DOHH2 (cell line): ENCODE data around the gene TIPARP.

Source experiments
- H3F3A ChIP-seq: fragments of 200-600 bp; sonication (generic), shearing (Covaris generic); 2 replicates; pipeline ENCODE4 v1.6.0; 2016; ENCODE audit warnings: antibody characterized with exemption, mild to moderate bottlenecking; ENCODE audit not compliant: control insufficient read depth, insufficient read depth
- H3K27ac ChIP-seq: fragments of 200-600 bp; sonication (generic); 2 replicates; pipeline ENCODE4 v1.5.1; 2014; ENCODE audit warnings: low read depth, mild to moderate bottlenecking, low read length, moderate library complexity
- H3K27me3 ChIP-seq: fragments of 200-600 bp; sonication (generic); 2 replicates; pipeline ENCODE4 v1.6.1; 2014; ENCODE audit warnings: mild to moderate bottlenecking, low read length, mixed read lengths; ENCODE audit not compliant: control insufficient read depth
- H3K36me3 ChIP-seq: fragments of 200-600 bp; sonication (generic); 2 replicates; pipeline ENCODE4 v1.6.1; 2014; ENCODE audit warnings: mild to moderate bottlenecking, low read length, moderate library complexity, mixed read lengths; ENCODE audit not compliant: control insufficient read depth
- H3K4me1 ChIP-seq: fragments of 200-600 bp; sonication (generic); 2 replicates; pipeline ENCODE4 v1.6.1; 2014; ENCODE audit warnings: mild to moderate bottlenecking, low read length, mixed read lengths; ENCODE audit not compliant: control insufficient read depth
- H3K4me2 ChIP-seq: fragments of 200-600 bp; sonication (generic); 2 replicates; pipeline ENCODE4 v1.6.0; 2014; ENCODE audit warnings: mild to moderate bottlenecking, low read length, moderate library complexity
- H3K4me3 ChIP-seq: fragments of 200-600 bp; sonication (generic); 2 replicates; pipeline ENCODE4 v1.5.1; 2014; ENCODE audit warnings: mild to moderate bottlenecking, low read length, mixed read lengths
- H3K79me2 ChIP-seq: fragments of 200-600 bp; sonication (generic); 2 replicates; pipeline ENCODE4 v1.6.1; 2014; ENCODE audit warnings: mild to moderate bottlenecking, low read length, mixed read lengths; ENCODE audit not compliant: control insufficient read depth
- H3K9me2 ChIP-seq: fragments of 200-600 bp; sonication (generic); replicated peaks from 2 replicates; pipeline ENCODE4 v1.6.1; 2014; ENCODE audit warnings: mild to moderate bottlenecking, low read length, mixed read lengths; ENCODE audit not compliant: control insufficient read depth
- H3K9me3 ChIP-seq: fragments of 200-600 bp; sonication (generic); 2 replicates; pipeline ENCODE4 v1.6.1; 2014; ENCODE audit warnings: antibody characterized with exemption, low read length, mixed read lengths; ENCODE audit not compliant: control insufficient read depth, insufficient read depth
- H4K20me1 ChIP-seq: fragments of 200-600 bp; sonication (generic); 2 replicates; pipeline ENCODE4 v1.6.0; 2014; ENCODE audit warnings: low read depth, mild to moderate bottlenecking, antibody characterized with exemption, low read length, moderate library complexity; ENCODE audit not compliant: control insufficient read depth, insufficient read depth
- EZH2phosphoT487 ChIP-seq: fragments of 200-600 bp; sonication (generic); IDR thresholded peaks from 2 replicates; pipeline ENCODE4 v1.6.1; 2017; ENCODE audit warnings: borderline replicate concordance, mild to moderate bottlenecking, antibody characterized with exemption, low read length, moderate library complexity, mixed read lengths
- TF ChIP-seq, protein P1 (sequence below): fragments of 200-600 bp; sonication (generic); IDR thresholded peaks from one replicate; pipeline ENCODE4 v1.5.1; 2014; ENCODE audit warnings: antibody characterized with exemption, mild to moderate bottlenecking, low read depth, low read length; ENCODE audit not compliant: poor library complexity, severe bottlenecking

The TIPARP gene

GRCh38 chr3:156643729-156644389 is 30.5 kb upstream of the TIPARP start:
- Histone ChIP-seq H3K9me3 (peaks cover 8% of the 10 kb centered on the region; the same call in 1 of the 2 replicates), H3K36me3 (no peaks in the 10 kb centered on the region), H3F3A (no peaks in the 10 kb centered on the region), H3K27ac (no peak overlapping the region), H3K4me1 (peaks cover 16% of the 10 kb centered on the region), H3K79me2 (no peaks in the 10 kb centered on the region), H3K4me3 (peak overlapping the region; percentile 24), H3K4me2 (peak overlapping the region; percentile 56), H3K9me2 (no peaks in the 10 kb centered on the region), H4K20me1 (no peaks in the 10 kb centered on the region), H3K27me3 (no peaks in the 10 kb centered on the region)
- TF ChIP-seq EZH2phosphoT487: no peak
- TF ChIP-seq, protein P1, sequence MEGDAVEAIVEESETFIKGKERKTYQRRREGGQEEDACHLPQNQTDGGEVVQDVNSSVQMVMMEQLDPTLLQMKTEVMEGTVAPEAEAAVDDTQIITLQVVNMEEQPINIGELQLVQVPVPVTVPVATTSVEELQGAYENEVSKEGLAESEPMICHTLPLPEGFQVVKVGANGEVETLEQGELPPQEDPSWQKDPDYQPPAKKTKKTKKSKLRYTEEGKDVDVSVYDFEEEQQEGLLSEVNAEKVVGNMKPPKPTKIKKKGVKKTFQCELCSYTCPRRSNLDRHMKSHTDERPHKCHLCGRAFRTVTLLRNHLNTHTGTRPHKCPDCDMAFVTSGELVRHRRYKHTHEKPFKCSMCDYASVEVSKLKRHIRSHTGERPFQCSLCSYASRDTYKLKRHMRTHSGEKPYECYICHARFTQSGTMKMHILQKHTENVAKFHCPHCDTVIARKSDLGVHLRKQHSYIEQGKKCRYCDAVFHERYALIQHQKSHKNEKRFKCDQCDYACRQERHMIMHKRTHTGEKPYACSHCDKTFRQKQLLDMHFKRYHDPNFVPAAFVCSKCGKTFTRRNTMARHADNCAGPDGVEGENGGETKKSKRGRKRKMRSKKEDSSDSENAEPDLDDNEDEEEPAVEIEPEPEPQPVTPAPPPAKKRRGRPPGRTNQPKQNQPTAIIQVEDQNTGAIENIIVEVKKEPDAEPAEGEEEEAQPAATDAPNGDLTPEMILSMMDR: no peak

GRCh38 chr3:156644958-156645357 is 29.4 kb upstream of the TIPARP start:
- no peaks in the 10 kb centered on the region for H3K36me3 ChIP-seq
- H3K79me2 ChIP-seq: no peaks in the 10 kb centered on the region
- peaks cover 8% of the 10 kb centered on the region; the same call in 1 of the 2 replicates for H3K9me3 ChIP-seq
- H3K4me2 ChIP-seq: no peak overlapping the region
- TF ChIP-seq, protein P1: no peak
- no peak for TF ChIP-seq EZH2phosphoT487
- no peaks in the 10 kb centered on the region for H3F3A ChIP-seq
- no peak overlapping the region for H3K27ac ChIP-seq
- no peaks in the 10 kb centered on the region for H3K27me3 ChIP-seq
- no peaks in the 10 kb centered on the region for H4K20me1 ChIP-seq
- H3K4me3 ChIP-seq: no peak overlapping the region
- H3K9me2 ChIP-seq: no peaks in the 10 kb centered on the region
- peaks cover 16% of the 10 kb centered on the region for H3K4me1 ChIP-seq

- H3K9me2 ChIP-seq: no peaks in the 10 kb centered on the region
Measured at GRCh38 chr3:156646958-156647357, 27.4 kb upstream of the TIPARP start.

More at GRCh38 chr3:156646958-156647357, 27.4 kb upstream of the TIPARP start:
- Histone ChIP-seq H3K79me2 (no peaks in the 10 kb centered on the region), H3K4me2 (no peak overlapping the region), H3K36me3 (no peaks in the 10 kb centered on the region), H3K27ac (no peak overlapping the region), H3F3A (no peaks in the 10 kb centered on the region), H4K20me1 (no peaks in the 10 kb centered on the region), H3K27me3 (no peaks in the 10 kb centered on the region), H3K4me3 (no peak overlapping the region), H3K4me1 (peaks cover 16% of the 10 kb centered on the region), H3K9me3 (peaks cover 8% of the 10 kb centered on the region; the same call in 1 of the 2 replicates)
- TF ChIP-seq, protein P1: no peak
- no peak for TF ChIP-seq EZH2phosphoT487
